Measurements from ENCODE around the gene OR3A1.
"Not testable (repeated sequence)": the region's sequence is repeated elsewhere in the genome, so short reads cannot be mapped to it uniquely, and the experiment has no call there.

OR3A1 gene

GRCh38 chr17:3298260-3298659 lies at the start of gene OR3A1:
Gene OR3A1 (minus strand): TSS chr17:3298360. CDS start chr17:3292582, 5,778 bp downstream.
- no peak within 1 kb of the TSS for H3K27ac Mint-ChIP-seq
- no peaks in the 10 kb centered on the region for H3K9me3 Mint-ChIP-seq
- no peak within 1 kb of the TSS for H3K4me3 Mint-ChIP-seq
- H3K4me1 Mint-ChIP-seq (ENCODE audit: low read depth): no peaks in the 10 kb centered on the region
- peaks cover 9% of the 10 kb centered on the region for H3K27me3 Mint-ChIP-seq
- intact Hi-C loops (cut with micrococcal nuclease): no loop called here
- H3K36me3 Mint-ChIP-seq (ENCODE audit: low read depth): no peaks in the 10 kb centered on the region

- intact Hi-C loops (cut with micrococcal nuclease); H3K36me3 Mint-ChIP-seq (ENCODE audit: low read depth); H3K4me1 Mint-ChIP-seq (ENCODE audit: low read depth); H3K4me3 Mint-ChIP-seq; H3K27me3 Mint-ChIP-seq; H3K27ac Mint-ChIP-seq: not testable (repeated sequence)
- H3K9me3 Mint-ChIP-seq: peaks cover 41% of the 10 kb centered on the region
These were observed 44.6 kb upstream of the OR3A1 start for GRCh38 chr17:3342782-3343181.

GRCh38 chr17:3335876-3336275 lies 37.7 kb upstream of the OR3A1 start:
- H3K4me1 Mint-ChIP-seq (ENCODE audit: low read depth): no peaks in the 10 kb centered on the region
- no peaks in the 10 kb centered on the region for H3K36me3 Mint-ChIP-seq (ENCODE audit: low read depth)
- H3K4me3 Mint-ChIP-seq: no peak overlapping the region
- H3K27me3 Mint-ChIP-seq: peaks cover 3% of the 10 kb centered on the region
- H3K9me3 Mint-ChIP-seq: peaks cover 15% of the 10 kb centered on the region
- H3K27ac Mint-ChIP-seq: no peak overlapping the region
- intact Hi-C loops (cut with micrococcal nuclease): no loop called here

- no peak overlapping the region for H3K4me3 Mint-ChIP-seq
- H3K36me3 Mint-ChIP-seq (ENCODE audit: low read depth): no peaks in the 10 kb centered on the region
- H3K4me1 Mint-ChIP-seq (ENCODE audit: low read depth): no peaks in the 10 kb centered on the region
- H3K27me3 Mint-ChIP-seq: peaks cover 9% of the 10 kb centered on the region
- H3K27ac Mint-ChIP-seq: no peak overlapping the region
- peaks cover 9% of the 10 kb centered on the region for H3K9me3 Mint-ChIP-seq
- intact Hi-C loops (cut with micrococcal nuclease): no loop called here
These were observed 20.2 kb upstream of the OR3A1 start for GRCh38 chr17:3318336-3318735.

GRCh38 chr17:3316836-3317235 lies 18.7 kb upstream of the OR3A1 start:
- Mint-ChIP-seq H3K36me3 (ENCODE audit: low read depth) (no peaks in the 10 kb centered on the region), H3K27ac (no peak overlapping the region), H3K4me3 (no peak overlapping the region), H3K27me3 (peaks cover 4% of the 10 kb centered on the region), H3K9me3 (peaks cover under 1% of the 10 kb centered on the region), H3K4me1 (ENCODE audit: low read depth) (no peaks in the 10 kb centered on the region)
- intact Hi-C loops (cut with micrococcal nuclease): no loop called here

- no peak overlapping the region for H3K27ac Mint-ChIP-seq
- peaks cover 10% of the 10 kb centered on the region for H3K27me3 Mint-ChIP-seq
- H3K4me1 Mint-ChIP-seq (ENCODE audit: low read depth): no peaks in the 10 kb centered on the region
- no peaks in the 10 kb centered on the region for H3K36me3 Mint-ChIP-seq (ENCODE audit: low read depth)
- no peak overlapping the region for H3K4me3 Mint-ChIP-seq
- intact Hi-C loops (cut with micrococcal nuclease): no loop called here
- no peaks in the 10 kb centered on the region for H3K9me3 Mint-ChIP-seq
These were observed 10.4 kb upstream of the OR3A1 start for GRCh38 chr17:3308603-3309002.

GRCh38 chr17:3295632-3296031 lies 2.5 kb downstream of the OR3A1 start:
- Mint-ChIP-seq H3K27ac (no peak overlapping the region), H3K4me3 (no peak overlapping the region), H3K4me1 (ENCODE audit: low read depth) (no peaks in the 10 kb centered on the region), H3K27me3 (peaks cover 16% of the 10 kb centered on the region), H3K9me3 (no peaks in the 10 kb centered on the region), H3K36me3 (ENCODE audit: low read depth) (no peaks in the 10 kb centered on the region)
- intact Hi-C loops (cut with micrococcal nuclease): no loop called here

- H3K4me1 Mint-ChIP-seq (ENCODE audit: low read depth); H3K4me3 Mint-ChIP-seq; H3K9me3 Mint-ChIP-seq; H3K36me3 Mint-ChIP-seq (ENCODE audit: low read depth); intact Hi-C loops (cut with micrococcal nuclease); H3K27ac Mint-ChIP-seq: not testable (repeated sequence)
- H3K27me3 Mint-ChIP-seq: peaks cover 19% of the 10 kb centered on the region
These were observed 4.6 kb downstream of the OR3A1 start for GRCh38 chr17:3293548-3293947.

GRCh38 chr17:3282901-3283300 lies 15.3 kb downstream of the OR3A1 start:
- intact Hi-C loops (cut with micrococcal nuclease): no loop called here
- Mint-ChIP-seq H3K27ac (no peak overlapping the region), H3K27me3 (peaks cover 10% of the 10 kb centered on the region), H3K4me3 (no peak overlapping the region), H3K4me1 (ENCODE audit: low read depth) (peaks cover 7% of the 10 kb centered on the region), H3K36me3 (ENCODE audit: low read depth) (no peaks in the 10 kb centered on the region), H3K9me3 (peaks cover 10% of the 10 kb centered on the region)

GRCh38 chr17:3276126-3276525 lies 22.0 kb downstream of the OR3A1 start:
- Mint-ChIP-seq H3K36me3 (ENCODE audit: low read depth) (peaks cover 8% of the 10 kb centered on the region), H3K27me3 (peaks cover 4% of the 10 kb centered on the region), H3K4me1 (ENCODE audit: low read depth) (peaks cover 6% of the 10 kb centered on the region), H3K4me3 (no peak overlapping the region), H3K27ac (no peak overlapping the region), H3K9me3 (peaks cover 15% of the 10 kb centered on the region)
- intact Hi-C loops (cut with micrococcal nuclease): no loop called here

- Mint-ChIP-seq H3K27ac (no peak overlapping the region), H3K9me3 (peaks cover 36% of the 10 kb centered on the region), H3K27me3 (peaks cover under 1% of the 10 kb centered on the region), H3K4me3 (no peak overlapping the region), H3K36me3 (ENCODE audit: low read depth) (peaks cover 8% of the 10 kb centered on the region), H3K4me1 (ENCODE audit: low read depth) (peaks cover 21% of the 10 kb centered on the region)
- intact Hi-C loops (cut with micrococcal nuclease): no loop called here
These were observed 26.9 kb downstream of the OR3A1 start for GRCh38 chr17:3271072-3271848.

- H3K9me3 Mint-ChIP-seq: peaks cover 1% of the 10 kb centered on the region
- intact Hi-C loops (cut with micrococcal nuclease): no loop called here
These were observed 37.6 kb downstream of the OR3A1 start for GRCh38 chr17:3260600-3260999.

GRCh38 chr17:3260163-3260562 lies 38.0 kb downstream of the OR3A1 start:
- Mint-ChIP-seq H3K27me3 (peaks cover 26% of the 10 kb centered on the region), H3K9me3 (no peaks in the 10 kb centered on the region), H3K27ac (no peak overlapping the region), H3K4me1 (ENCODE audit: low read depth) (no peaks in the 10 kb centered on the region), H3K4me3 (no peak overlapping the region), H3K36me3 (ENCODE audit: low read depth) (no peaks in the 10 kb centered on the region)
- intact Hi-C loops (cut with micrococcal nuclease): no loop called here

More at GRCh38 chr17:3260600-3260999, 37.6 kb downstream of the OR3A1 start:
- H3K4me3 Mint-ChIP-seq: no peak overlapping the region
- no peaks in the 10 kb centered on the region for H3K36me3 Mint-ChIP-seq (ENCODE audit: low read depth)
- no peaks in the 10 kb centered on the region for H3K4me1 Mint-ChIP-seq (ENCODE audit: low read depth)
- H3K27me3 Mint-ChIP-seq: peaks cover 27% of the 10 kb centered on the region
- no peak overlapping the region for H3K27ac Mint-ChIP-seq

- no peak overlapping the region for H3K27ac Mint-ChIP-seq
- H3K9me3 Mint-ChIP-seq: no peaks in the 10 kb centered on the region
- no peaks in the 10 kb centered on the region for H3K4me1 Mint-ChIP-seq (ENCODE audit: low read depth)
- no peaks in the 10 kb centered on the region for H3K36me3 Mint-ChIP-seq (ENCODE audit: low read depth)
- H3K27me3 Mint-ChIP-seq: peaks cover 25% of the 10 kb centered on the region
- H3K4me3 Mint-ChIP-seq: no peak overlapping the region
- intact Hi-C loops (cut with micrococcal nuclease): no loop called here
These were observed 41.6 kb downstream of the OR3A1 start for GRCh38 chr17:3256575-3256974.

- intact Hi-C loops (cut with micrococcal nuclease); H3K4me3 Mint-ChIP-seq; H3K27ac Mint-ChIP-seq; H3K9me3 Mint-ChIP-seq; H3K27me3 Mint-ChIP-seq; H3K4me1 Mint-ChIP-seq (ENCODE audit: low read depth); H3K36me3 Mint-ChIP-seq (ENCODE audit: low read depth): not testable (repeated sequence)
These were observed 49.1 kb downstream of the OR3A1 start for GRCh38 chr17:3249013-3249412.

Measured in dendritic cell treated with granulocyte-macrophage colony-stimulating factor and Interleukin-4, amounts not matched to agents 40 ng/mL and 50 ng/mL, for 4 days (primary cell).